Osteoblast (primary cell): ENCODE data around the gene HSD17B8. TPM values are rescaled to one million over a fixed set of nuclear protein-coding genes. Genes with fewer than 3 reads are reported as not detected.

Experiments used
- DNase-seq: peaks from one replicate; pipeline ENCODE4 v3.0.0; 2011; ENCODE audit warnings: low spot score, mixed read lengths; ENCODE audit not compliant: insufficient read length; ENCODE audit errors: missing footprints
- H2AFZ ChIP-seq: 2 replicates; pipeline ENCODE4 v1.6.0; 2011; ENCODE audit warnings: mild to moderate bottlenecking, low read length
- H3K27ac ChIP-seq: 2 replicates; pipeline ENCODE4 v1.5.1; 2011; ENCODE audit warnings: mild to moderate bottlenecking, low read depth, low read length, moderate library complexity
- H3K27me3 ChIP-seq: 2 replicates; pipeline ENCODE4 v1.6.0; 2012; ENCODE audit warnings: mild to moderate bottlenecking, control low read depth, inconsistent platforms, low read length, moderate library complexity; ENCODE audit not compliant: insufficient read depth
- H3K36me3 ChIP-seq: 2 replicates; pipeline ENCODE4 v1.5.1; 2011; ENCODE audit warnings: mild to moderate bottlenecking, low read length, control low read depth, moderate library complexity; ENCODE audit not compliant: insufficient read depth
- H3K4me1 ChIP-seq: 2 replicates; pipeline ENCODE4 v1.5.1; 2011; ENCODE audit warnings: mild to moderate bottlenecking, low read length, control low read depth, moderate library complexity; ENCODE audit not compliant: insufficient read depth
- H3K4me2 ChIP-seq: 2 replicates; pipeline ENCODE4 v1.6.0; 2011; ENCODE audit warnings: mild to moderate bottlenecking, low read length; ENCODE audit not compliant: insufficient read depth
- H3K4me3 ChIP-seq: fragments of 200-600 bp; sonication (generic); 3 replicates; pipeline ENCODE4 v1.5.1; 2012; ENCODE audit warnings: mild to moderate bottlenecking, low read length, inconsistent platforms; ENCODE audit not compliant: insufficient read depth
- H3K79me2 ChIP-seq: 2 replicates; pipeline ENCODE4 v1.6.0; 2012; ENCODE audit warnings: mild to moderate bottlenecking, low read length, control low read depth, inconsistent platforms; ENCODE audit not compliant: insufficient read depth
- H3K9me3 ChIP-seq: 2 replicates; pipeline ENCODE4 v1.5.1; 2011; ENCODE audit warnings: low read depth, low read length, control low read depth
- H4K20me1 ChIP-seq: 2 replicates; pipeline ENCODE4 v1.6.0; 2012; ENCODE audit warnings: mild to moderate bottlenecking, low read length, control low read depth; ENCODE audit not compliant: insufficient read depth
- total RNA-seq: library from RNA; depleted of rRNA; stranded (reverse); fragments of >200 nt; gene quantifications from 2 replicates; pipeline ENCODE4 v1.2.3, GENCODE V29; 2012
- TF ChIP-seq, protein P1 (sequence below): IDR thresholded peaks from 2 replicates; pipeline ENCODE4 v1.5.1; 2011; ENCODE audit warnings: mild to moderate bottlenecking, low read depth, low read length, moderate library complexity; ENCODE audit errors: extremely low read depth

The HSD17B8 gene
- total RNA-seq, 1 donor: 3.3 TPM

- peak; percentile 66 for DNase-seq
- H4K20me1 ChIP-seq: no peaks in the 10 kb centered on the region
- H3K27me3 ChIP-seq: no peaks in the 10 kb centered on the region
- H3K4me1 ChIP-seq: no peaks in the 10 kb centered on the region
- no peak overlapping the region for H3K4me2 ChIP-seq
- H3K27ac ChIP-seq: no peak overlapping the region
- H3K9me3 ChIP-seq: no peaks in the 10 kb centered on the region
- H3K4me3 ChIP-seq: no peak overlapping the region
- TF ChIP-seq, protein P1, sequence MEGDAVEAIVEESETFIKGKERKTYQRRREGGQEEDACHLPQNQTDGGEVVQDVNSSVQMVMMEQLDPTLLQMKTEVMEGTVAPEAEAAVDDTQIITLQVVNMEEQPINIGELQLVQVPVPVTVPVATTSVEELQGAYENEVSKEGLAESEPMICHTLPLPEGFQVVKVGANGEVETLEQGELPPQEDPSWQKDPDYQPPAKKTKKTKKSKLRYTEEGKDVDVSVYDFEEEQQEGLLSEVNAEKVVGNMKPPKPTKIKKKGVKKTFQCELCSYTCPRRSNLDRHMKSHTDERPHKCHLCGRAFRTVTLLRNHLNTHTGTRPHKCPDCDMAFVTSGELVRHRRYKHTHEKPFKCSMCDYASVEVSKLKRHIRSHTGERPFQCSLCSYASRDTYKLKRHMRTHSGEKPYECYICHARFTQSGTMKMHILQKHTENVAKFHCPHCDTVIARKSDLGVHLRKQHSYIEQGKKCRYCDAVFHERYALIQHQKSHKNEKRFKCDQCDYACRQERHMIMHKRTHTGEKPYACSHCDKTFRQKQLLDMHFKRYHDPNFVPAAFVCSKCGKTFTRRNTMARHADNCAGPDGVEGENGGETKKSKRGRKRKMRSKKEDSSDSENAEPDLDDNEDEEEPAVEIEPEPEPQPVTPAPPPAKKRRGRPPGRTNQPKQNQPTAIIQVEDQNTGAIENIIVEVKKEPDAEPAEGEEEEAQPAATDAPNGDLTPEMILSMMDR: no peak
- H2AFZ ChIP-seq: no peak overlapping the region
- no peaks in the 10 kb centered on the region for H3K79me2 ChIP-seq
- no peaks in the 10 kb centered on the region for H3K36me3 ChIP-seq
These were observed 36.8 kb upstream of the HSD17B8 start for GRCh38 chr6:33167374-33168283.

- H3K4me1 ChIP-seq: no peaks in the 10 kb centered on the region
- no peak overlapping the region for H2AFZ ChIP-seq
- no peak overlapping the region for H3K4me2 ChIP-seq
- no peak overlapping the region for H3K4me3 ChIP-seq
- no peaks in the 10 kb centered on the region for H3K36me3 ChIP-seq
- H4K20me1 ChIP-seq: no peaks in the 10 kb centered on the region
- no peaks in the 10 kb centered on the region for H3K79me2 ChIP-seq
- TF ChIP-seq, protein P1: no peak
- H3K9me3 ChIP-seq: no peaks in the 10 kb centered on the region
- DNase-seq: peak; percentile 52
- no peak overlapping the region for H3K27ac ChIP-seq
- H3K27me3 ChIP-seq: no peaks in the 10 kb centered on the region
These were observed 36.2 kb upstream of the HSD17B8 start for GRCh38 chr6:33168284-33168601.

DNA sequence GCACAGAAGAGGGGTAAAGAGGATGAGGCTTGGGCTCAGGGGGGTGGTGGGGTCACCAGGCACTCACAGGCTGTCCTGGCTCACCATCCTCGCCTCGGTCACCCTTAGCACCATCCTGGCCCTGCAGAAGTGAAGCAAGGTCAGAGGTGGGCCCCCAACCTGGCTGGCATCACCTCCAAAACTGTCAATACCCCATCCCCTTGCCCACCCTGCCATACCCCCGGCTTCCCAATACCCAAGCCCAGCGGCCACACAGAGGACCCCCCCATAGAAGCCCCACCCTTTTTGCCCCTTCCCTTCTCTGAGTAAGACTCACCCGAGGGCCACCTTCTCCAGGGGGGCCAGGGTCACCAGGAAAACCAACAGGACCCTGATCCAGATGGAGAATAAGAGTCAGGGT is 35.8 kb upstream of the HSD17B8 start:
- Histone ChIP-seq H3K36me3 (no peaks in the 10 kb centered on the region), H3K27me3 (no peaks in the 10 kb centered on the region), H3K4me3 (no peak overlapping the region), H3K27ac (no peak overlapping the region), H2AFZ (no peak overlapping the region), H4K20me1 (no peaks in the 10 kb centered on the region), H3K9me3 (no peaks in the 10 kb centered on the region), H3K4me2 (no peak overlapping the region), H3K79me2 (no peaks in the 10 kb centered on the region), H3K4me1 (no peaks in the 10 kb centered on the region)
- TF ChIP-seq, protein P1: no peak
- peak; percentile 44 for DNase-seq

DNA sequence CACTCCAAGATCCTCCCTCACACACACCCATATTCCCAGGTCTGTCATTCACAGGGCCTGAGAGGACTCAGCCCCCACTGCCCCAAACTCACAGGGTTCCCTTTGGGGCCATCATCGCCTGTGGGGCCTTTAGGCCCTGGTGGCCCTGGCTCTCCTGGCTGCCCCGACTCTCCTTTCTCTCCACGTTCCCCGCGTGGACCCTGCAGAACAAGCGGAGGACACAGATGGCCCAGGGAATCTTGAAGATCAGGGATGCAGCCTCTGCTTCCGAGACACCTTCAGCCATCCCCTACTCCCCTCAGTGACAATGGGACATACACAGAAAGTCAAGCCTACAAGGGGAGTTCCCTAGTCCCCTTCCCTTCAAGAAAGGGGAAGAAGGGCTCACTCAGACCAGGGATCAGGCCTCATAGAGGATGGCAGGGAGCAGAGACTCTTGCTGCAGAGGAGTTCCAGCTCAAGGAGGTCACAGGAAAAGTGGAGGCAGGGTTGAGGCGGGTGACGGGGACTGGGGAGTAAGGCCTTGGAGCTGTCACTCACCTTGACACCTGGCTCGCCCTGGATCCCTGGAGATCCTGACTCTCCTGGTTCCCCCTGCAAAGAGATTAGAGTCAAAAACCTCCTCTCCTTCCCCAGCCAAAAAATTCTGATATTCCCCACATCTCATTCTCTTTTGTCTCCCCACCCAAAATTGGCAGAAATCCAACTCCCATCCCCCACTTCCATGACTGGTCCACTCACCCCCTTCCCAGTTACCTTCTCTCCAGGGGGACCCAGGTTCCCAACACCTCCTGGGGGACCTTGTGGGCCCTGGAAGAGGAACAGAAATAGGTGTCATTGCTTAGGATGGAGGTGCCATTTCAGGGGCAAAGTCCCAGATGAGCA is 34.9 kb upstream of the HSD17B8 start:
- no peaks in the 10 kb centered on the region for H3K27me3 ChIP-seq
- no peak overlapping the region for H3K4me3 ChIP-seq
- no peak overlapping the region for H2AFZ ChIP-seq
- H3K27ac ChIP-seq: no peak overlapping the region
- peak; percentile 90 for DNase-seq
- H3K4me2 ChIP-seq: no peak overlapping the region
- no peaks in the 10 kb centered on the region for H3K79me2 ChIP-seq
- no peaks in the 10 kb centered on the region for H4K20me1 ChIP-seq
- TF ChIP-seq, protein P1: no peak
- H3K36me3 ChIP-seq: no peaks in the 10 kb centered on the region
- no peaks in the 10 kb centered on the region for H3K4me1 ChIP-seq
- H3K9me3 ChIP-seq: no peaks in the 10 kb centered on the region
